Measurements from ENCODE around the gene STX3. TPM values are rescaled to one million over a fixed set of nuclear protein-coding genes. Genes with fewer than 3 reads are reported as not detected.

The STX3 gene
- total and polyA plus RNA-seq, 8 donors = 12.1 to 21.5 (median 15.3) TPM

- peaks cover 0 to 27% (median 0%) of the 10 kb centered on the region in 3 donors for H3K36me3 ChIP-seq
- no peaks in the 10 kb centered on the region for H3K9me3 ChIP-seq
- no peak overlapping the region for H3K27ac ChIP-seq
- 61 to 66% methylated on average over 2 of the region's 2 CpGs for WGBS, 2 donors
- H3K4me3 ChIP-seq = no peak overlapping the region
- FAIRE-seq = no peak
- no peak for DNase-seq
- H3K4me1 ChIP-seq = no peaks in the 10 kb centered on the region
- TF ChIP-seq, protein P1, sequence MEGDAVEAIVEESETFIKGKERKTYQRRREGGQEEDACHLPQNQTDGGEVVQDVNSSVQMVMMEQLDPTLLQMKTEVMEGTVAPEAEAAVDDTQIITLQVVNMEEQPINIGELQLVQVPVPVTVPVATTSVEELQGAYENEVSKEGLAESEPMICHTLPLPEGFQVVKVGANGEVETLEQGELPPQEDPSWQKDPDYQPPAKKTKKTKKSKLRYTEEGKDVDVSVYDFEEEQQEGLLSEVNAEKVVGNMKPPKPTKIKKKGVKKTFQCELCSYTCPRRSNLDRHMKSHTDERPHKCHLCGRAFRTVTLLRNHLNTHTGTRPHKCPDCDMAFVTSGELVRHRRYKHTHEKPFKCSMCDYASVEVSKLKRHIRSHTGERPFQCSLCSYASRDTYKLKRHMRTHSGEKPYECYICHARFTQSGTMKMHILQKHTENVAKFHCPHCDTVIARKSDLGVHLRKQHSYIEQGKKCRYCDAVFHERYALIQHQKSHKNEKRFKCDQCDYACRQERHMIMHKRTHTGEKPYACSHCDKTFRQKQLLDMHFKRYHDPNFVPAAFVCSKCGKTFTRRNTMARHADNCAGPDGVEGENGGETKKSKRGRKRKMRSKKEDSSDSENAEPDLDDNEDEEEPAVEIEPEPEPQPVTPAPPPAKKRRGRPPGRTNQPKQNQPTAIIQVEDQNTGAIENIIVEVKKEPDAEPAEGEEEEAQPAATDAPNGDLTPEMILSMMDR (IDR thresholded peaks at IDR 0.05) = no peak
- ATAC-seq = no peak
- no peaks in the 10 kb centered on the region for H3K27me3 ChIP-seq
- intact Hi-C loops (cut with DNase I) = loop anchor here in 2 of 3 donors (5.0 kb wide), 1 partner anchor 49 kb away; no protein-coding TSS in a partner anchor
Measured at GRCh38 chr11:59801160-59801706, 46.1 kb downstream of the STX3 start.

DNA sequence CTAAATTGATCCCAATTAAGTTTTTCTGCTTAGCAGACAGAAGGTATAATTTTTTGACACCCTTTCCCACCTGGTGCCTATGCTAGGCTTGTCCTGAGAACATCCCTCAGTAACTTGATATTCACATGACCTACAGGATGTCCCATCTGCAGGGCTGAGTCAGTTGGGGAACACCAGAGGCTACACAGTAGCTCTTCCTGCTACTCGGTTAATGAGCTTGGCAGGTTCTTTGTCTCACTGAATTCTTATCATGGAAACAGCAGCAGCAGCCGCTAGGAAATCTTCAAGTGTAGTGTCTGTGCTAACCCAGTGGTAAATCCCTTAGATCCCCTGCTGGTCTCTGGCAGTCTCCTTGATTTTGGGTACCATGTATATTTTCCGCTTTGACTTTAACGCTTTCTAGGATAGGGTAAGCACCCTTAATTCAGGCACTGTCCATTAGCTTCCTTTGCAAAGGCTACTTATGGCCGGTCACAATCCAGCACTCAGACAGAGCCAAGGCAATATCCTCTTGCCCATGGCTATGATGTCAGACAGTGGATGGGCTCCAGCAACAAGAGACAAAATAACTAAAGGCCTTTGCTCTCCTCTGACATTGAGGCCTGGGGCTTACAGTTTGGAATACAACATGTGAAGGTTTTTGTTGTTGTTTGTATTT is 46.9 kb downstream of the STX3 start:
- 57% methylated on average over 5 of the region's 5 CpGs for WGBS, 2 donors
- ATAC-seq (peak; percentile 63 to 76 (median 72)), FAIRE-seq (no peak), DNase-seq (peak in 1 of 6 donors; percentile 22)
- TF ChIP-seq, protein P1 (IDR thresholded peaks at IDR 0.05) = no peak
- Histone ChIP-seq H3K4me3 (no peak overlapping the region), H3K9me3 (no peaks in the 10 kb centered on the region), H3K27ac (no peak overlapping the region), H3K36me3 (peaks cover 0 to 32% (median 0%) of the 10 kb centered on the region in 3 donors), H3K27me3 (no peaks in the 10 kb centered on the region), H3K4me1 (no peaks in the 10 kb centered on the region)
- intact Hi-C loops (cut with DNase I) = loop anchor here in 2 of 3 donors (5.0 kb wide), 1 partner anchor 50 kb away; no protein-coding TSS in a partner anchor

- H3K27me3 ChIP-seq = no peaks in the 10 kb centered on the region
- H3K9me3 ChIP-seq = no peaks in the 10 kb centered on the region
- H3K27ac ChIP-seq = no peak overlapping the region
- DNase-seq (peak in 2 of 6 donors; percentile 29 to 48), ATAC-seq (peak; percentile 79 to 95 (median 90)), FAIRE-seq (peak; percentile 9)
- no peaks in the 10 kb centered on the region for H3K4me1 ChIP-seq
- TF ChIP-seq, protein P1 (IDR thresholded peaks at IDR 0.05) = peak; percentile 30 to 57 (median 42)
- no peak overlapping the region for H3K4me3 ChIP-seq
- WGBS, 2 donors = 49% methylated on average over 4 of the region's 4 CpGs
- H3K36me3 ChIP-seq = peaks cover 0 to 29% (median 0%) of the 10 kb centered on the region in 3 donors
- intact Hi-C loops (cut with DNase I) = loop anchor here in 2 of 3 donors (5.0 kb wide), 1 partner anchor 50 kb away; no protein-coding TSS in a partner anchor
Measured at GRCh38 chr11:59802639-59803176, 47.5 kb downstream of the STX3 start.

- Histone ChIP-seq H3K36me3 (peaks cover 0 to 32% (median 0%) of the 10 kb centered on the region in 3 donors), H3K27me3 (no peaks in the 10 kb centered on the region), H3K9me3 (no peaks in the 10 kb centered on the region), H3K4me1 (no peaks in the 10 kb centered on the region), H3K4me3 (no peak overlapping the region), H3K27ac (no peak overlapping the region)
- ATAC-seq (no peak), FAIRE-seq (no peak), DNase-seq (no peak)
- WGBS, 2 donors = 91 to 94% methylated on average over 2 of the region's 2 CpGs
- TF ChIP-seq, protein P1 (IDR thresholded peaks at IDR 0.05) = no peak
- intact Hi-C loops (cut with DNase I) = loop anchor here in 2 of 3 donors (5.0 kb wide), 1 partner anchor 52 kb away; no protein-coding TSS in a partner anchor
Measured at GRCh38 chr11:59804061-59804460, 48.9 kb downstream of the STX3 start.
